ENCODE data around the gene OR51E1.

- TF ChIP-seq PHB2 (IDR thresholded peaks at IDR 0.05; ENCODE audit: low read depth): no peak
- no peak for TF ChIP-seq FOSL1 (tag; conservative IDR thresholded peaks at IDR 0.05)
- TF ChIP-seq RCOR1 (IDR thresholded peaks at IDR 0.05; ENCODE audit: borderline replicate concordance in 1 of 2, low read depth in 2 of 2, low read length in 2 of 2): no peak
- TF ChIP-seq SRSF3 (IDR thresholded peaks at IDR 0.05; ENCODE audit: insufficient read depth, low read length): no peak
- no peak for TF ChIP-seq TAF1 (IDR thresholded peaks at IDR 0.05; ENCODE audit: control insufficient read depth, extremely low read depth, insufficient read depth, low read length, severe bottlenecking)
- TF ChIP-seq FOXP1 (CRISPR knock-in tag; IDR thresholded peaks at IDR 0.05): no peak
- TF ChIP-seq ZC3H11A (IDR thresholded peaks at IDR 0.05; ENCODE audit: low read depth, low read length): no peak
- TF ChIP-seq USF2 (CRISPR knock-in tag; IDR thresholded peaks at IDR 0.05): no peak
- TF ChIP-seq ZBTB11 (CRISPR knock-in tag; IDR thresholded peaks at IDR 0.05): no peak
- TF ChIP-seq SMC3 (conservative IDR thresholded peaks at IDR 0.05; ENCODE audit: insufficient read depth, low read depth, low read length): no peak
Observed at GRCh38 chr11:4644233-4644632, 451 bp downstream of the OR51E1 start.

All from K562 (cell line).